ENCODE results near the gene UBL5.
"Not testable (repeated sequence)": the region's sequence is repeated elsewhere in the genome, so short reads cannot be mapped to it uniquely, and the experiment has no call there.

Gene UBL5

DNA sequence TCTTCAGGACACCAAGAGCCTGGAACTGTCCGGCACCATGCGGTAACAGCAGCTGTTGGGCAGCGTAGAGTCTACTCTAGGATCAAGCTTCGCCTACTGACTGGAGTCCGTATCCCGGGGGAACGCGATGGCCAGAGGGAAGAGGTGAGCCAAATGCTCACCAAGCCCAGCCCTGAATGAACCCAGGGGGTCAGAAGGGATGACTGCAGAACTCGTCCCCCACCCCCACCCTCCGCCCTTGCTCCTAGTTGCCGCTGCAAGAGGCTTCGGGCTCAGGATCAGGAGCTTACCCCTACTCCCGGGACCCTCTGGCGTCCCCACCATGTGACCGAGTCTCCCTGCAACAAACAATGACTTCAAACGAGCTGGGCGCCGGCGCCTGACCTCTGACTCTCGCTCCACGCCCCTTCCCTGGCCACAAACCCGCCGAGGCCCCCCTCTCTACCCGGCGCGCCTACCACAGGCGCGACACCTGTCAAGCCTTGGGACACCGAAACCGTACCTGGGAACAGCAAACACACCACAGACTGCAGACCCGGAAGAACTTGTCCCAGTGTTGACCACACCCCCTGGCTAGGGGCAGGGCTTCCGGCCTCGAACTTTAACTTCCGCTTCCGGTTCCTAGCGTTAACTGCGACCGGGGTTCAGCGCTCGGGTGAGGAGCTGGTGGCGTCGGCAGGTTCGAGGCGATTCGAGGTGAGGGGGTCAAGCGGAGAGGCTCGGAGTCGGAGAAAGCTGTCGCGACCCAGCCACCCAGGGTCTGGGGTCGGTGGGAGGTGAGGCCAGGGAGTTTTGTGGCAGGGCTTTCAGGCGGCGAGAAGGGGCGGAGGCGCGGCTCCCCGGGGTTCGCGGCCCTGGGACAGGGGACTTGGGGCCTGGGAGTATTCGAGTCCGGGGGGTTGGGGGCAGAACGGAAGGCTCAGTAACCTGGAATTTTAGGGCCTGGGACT is at the start of gene UBL5:
Gene UBL5 (plus strand): TSS at position 630 of the 950 bp plus-strand sequence. CDS start 420 bp downstream, outside the sequence.
- DNase-seq: peak; percentile 83
- in situ Hi-C loops (cut with HindIII; ENCODE audit: low pct_ligation_motif_present, low pct_unique_long_range_greater_than_20kb, low sequenced_read_pairs): no loop called here

DNA sequence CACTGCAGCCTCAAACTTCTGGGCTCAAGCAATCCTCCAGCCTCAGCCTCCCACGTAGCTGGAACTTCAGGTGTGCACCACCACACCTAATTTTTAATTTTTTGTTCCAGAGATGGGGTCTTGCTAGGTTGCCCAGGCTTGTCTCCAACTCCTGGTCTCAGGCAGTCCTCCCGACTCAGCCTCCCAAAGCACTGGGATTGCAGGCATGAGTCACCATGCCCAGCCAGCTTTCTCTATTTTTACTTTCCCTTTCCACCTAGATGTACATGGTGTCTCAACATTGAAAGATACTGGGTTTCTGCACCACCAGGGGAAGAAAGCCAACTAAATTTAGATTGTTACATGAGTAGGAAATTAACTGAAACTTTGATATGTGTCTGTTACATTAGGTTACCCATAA is 45.4 kb upstream of the UBL5 start:
- in situ Hi-C loops (cut with HindIII; ENCODE audit: low pct_ligation_motif_present, low pct_unique_long_range_greater_than_20kb, low sequenced_read_pairs): no loop called here
- DNase-seq: no peak

DNA sequence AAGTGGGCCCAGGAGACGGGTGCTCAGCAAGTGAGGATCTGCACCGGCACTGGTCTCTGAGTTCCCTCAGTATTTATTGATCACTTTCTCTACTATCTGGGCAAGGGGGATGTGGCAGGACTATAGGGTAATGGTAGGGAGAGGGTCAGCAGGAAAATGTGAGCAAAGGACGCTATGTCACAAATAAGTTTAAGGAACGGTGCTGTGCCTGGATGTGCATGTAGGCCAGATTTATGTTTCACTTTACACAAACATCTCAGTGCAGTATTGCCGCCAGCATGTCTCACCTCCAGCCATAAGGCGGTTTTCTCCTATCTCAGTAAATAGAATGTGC is 43.6 kb upstream of the UBL5 start:
- in situ Hi-C loops (cut with HindIII; ENCODE audit: low pct_ligation_motif_present, low pct_unique_long_range_greater_than_20kb, low sequenced_read_pairs); DNase-seq: not testable (repeated sequence)

DNA sequence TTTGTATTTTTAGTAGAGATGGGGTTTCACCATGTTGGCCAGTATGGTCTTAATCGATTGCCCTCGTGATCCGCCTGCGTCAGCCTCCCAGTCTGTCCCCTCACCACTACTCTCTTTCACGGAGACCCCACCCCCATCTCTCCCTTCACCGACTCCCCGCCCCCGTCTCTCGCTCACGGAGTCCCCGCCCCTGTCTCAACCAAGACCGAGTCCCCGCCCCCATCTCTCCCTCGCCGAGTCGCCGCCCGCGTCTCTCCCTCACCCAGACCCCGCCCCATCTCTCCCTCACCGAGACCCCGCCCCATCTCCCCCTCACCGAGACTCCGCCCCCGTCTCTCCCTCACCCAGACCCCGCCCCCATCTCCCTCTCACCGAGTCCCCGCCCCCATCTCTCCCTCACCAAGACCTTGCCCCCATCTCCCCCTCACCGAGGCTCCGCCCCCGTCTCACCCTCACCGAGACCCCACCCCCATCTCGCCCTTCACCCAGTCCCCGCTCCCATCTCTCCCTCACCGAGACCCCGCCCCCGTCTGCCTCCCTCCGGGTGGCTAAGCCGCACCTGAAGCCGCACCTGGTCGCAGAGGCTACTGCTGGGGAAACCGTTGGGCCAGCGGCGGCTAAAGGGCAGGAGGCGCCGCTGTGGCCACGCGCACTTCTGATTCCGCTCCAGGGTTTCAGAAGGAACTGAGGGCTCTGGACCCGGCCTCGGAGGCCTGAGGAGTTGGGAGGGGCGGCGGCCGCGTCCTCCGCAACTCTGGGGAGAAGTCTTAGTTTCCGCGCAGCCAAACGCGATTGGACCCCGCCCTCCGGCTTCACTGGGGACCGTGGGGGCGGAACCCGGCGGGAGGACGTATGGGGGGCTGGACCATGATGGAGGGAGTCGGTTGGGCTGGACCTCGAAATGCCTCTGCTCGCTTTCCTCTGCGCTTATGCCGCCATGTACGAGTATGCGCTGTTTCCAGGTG is 42.1 kb upstream of the UBL5 start:
- DNase-seq: peak; percentile 62
- in situ Hi-C loops (cut with HindIII; ENCODE audit: low pct_ligation_motif_present, low pct_unique_long_range_greater_than_20kb, low sequenced_read_pairs): no loop called here

DNA sequence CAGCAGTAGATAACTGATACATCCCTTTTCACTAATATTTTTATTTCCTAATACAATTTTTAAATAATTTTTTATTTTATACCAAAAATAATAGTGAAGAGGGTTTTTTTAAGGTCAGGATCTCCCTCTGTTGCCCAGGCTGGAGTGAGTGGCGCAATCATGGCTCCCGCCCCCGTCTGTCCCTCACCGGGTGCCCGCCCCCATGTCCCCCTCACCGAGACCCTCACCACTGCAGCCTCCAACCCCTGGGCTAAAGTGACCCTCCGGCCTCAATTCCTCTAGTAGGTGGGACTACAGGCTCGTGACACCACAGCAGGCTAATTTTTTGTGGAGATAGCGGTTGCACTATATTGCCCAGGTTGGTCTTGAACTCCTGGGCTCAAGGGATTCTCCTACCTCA is 41.4 kb upstream of the UBL5 start:
- in situ Hi-C loops (cut with HindIII; ENCODE audit: low pct_ligation_motif_present, low pct_unique_long_range_greater_than_20kb, low sequenced_read_pairs): no loop called here
- no peak for DNase-seq

DNA sequence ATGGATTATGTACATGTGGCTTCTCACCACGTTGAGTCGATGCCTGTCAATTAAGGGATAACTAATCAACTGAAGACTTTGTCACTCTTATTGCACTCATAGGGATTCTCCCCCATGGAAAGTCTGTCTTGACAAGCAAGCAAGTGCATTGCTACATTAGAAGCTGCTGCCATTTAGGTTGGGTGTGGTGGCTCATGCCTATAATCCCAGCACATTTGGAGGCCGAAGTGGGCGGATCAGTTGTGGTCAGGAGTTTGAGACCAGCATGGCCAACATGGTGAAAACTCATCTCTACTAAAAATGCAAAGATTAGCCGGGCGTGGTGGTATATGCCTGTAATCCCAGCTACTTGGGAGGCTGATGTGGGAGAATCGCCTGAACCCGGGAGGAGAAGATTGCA is 40.9 kb upstream of the UBL5 start:
- in situ Hi-C loops (cut with HindIII; ENCODE audit: low pct_ligation_motif_present, low pct_unique_long_range_greater_than_20kb, low sequenced_read_pairs): no loop called here

DNA sequence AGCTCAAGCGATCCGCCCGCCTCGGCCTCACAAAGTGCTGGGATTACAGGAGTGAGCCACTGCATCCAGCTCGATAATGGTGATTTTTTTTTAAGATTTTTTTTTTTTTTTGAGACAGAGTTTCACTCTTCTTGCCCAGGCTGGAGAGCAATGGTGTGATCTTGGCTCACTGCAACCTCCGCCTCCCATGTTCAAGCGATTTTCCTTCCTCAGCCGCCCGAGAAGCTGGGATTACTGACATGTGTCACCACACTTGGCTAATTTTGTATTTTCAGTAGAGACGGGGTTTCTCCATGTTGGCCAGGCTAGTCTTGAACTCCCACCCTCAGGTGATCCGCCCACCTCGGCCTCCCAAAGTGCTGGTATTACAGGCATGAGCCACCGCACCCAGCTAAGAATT is 39.1 kb upstream of the UBL5 start:
- in situ Hi-C loops (cut with HindIII; ENCODE audit: low pct_ligation_motif_present, low pct_unique_long_range_greater_than_20kb, low sequenced_read_pairs); DNase-seq: not testable (repeated sequence)

More for the DNA sequence above, 40.9 kb upstream of the UBL5 start:
- no peak for DNase-seq

DNA sequence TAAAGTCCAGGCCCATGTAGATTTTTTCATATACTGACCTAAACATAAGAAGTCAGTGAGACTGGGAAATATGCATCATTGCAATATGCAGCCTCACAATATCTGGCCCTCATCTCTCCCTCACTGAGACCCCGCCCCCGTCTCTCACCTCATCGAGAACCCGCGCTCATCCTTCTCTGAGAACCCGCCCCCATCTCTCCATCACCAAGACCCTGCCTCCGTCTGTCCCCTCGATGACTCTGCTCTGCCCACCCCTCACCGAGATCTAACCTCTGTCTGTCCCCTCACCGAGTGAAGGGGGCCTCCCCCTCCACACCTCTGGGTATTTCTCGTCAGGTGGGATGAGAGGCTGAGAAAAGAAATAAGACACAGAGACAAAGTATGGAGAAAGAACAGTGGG is 38.7 kb upstream of the UBL5 start:
- no peak for DNase-seq
- in situ Hi-C loops (cut with HindIII; ENCODE audit: low pct_ligation_motif_present, low pct_unique_long_range_greater_than_20kb, low sequenced_read_pairs): no loop called here

DNA sequence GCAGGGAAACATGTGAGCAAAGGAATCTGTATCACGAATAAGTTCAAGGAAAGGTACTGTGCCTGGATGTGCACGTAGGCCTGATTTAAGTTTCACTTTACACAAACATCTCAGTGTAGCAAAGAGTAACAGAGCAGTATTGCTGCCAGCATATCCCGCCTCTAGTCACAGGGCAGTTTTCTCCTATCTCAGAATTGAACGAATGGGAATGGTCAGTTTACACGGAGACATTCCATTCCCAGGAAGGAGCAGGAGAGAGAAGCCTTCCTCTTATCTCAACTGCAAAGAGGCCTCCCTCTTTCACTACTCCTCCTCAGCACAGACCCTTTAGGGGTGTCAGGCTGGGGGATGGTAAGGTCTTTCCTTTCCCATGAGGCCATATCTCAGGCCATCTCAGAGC is 38.1 kb upstream of the UBL5 start:
- DNase-seq; in situ Hi-C loops (cut with HindIII; ENCODE audit: low pct_ligation_motif_present, low pct_unique_long_range_greater_than_20kb, low sequenced_read_pairs): not testable (repeated sequence)

DNA sequence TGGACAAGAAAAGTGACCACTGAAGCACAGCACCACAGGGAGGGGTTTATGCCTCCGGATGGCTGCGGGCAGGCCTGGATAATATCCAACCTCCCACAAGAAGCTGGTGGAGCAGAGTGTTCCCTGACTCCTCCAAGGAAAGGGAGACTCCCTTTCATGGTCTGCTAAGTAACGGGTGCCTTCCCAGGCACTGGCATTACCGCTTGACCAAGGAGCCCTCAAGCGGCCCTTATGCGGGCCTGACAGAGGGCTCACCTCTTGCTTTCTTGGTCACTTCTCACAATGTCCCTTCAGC is 36.7 kb upstream of the UBL5 start:
- in situ Hi-C loops (cut with HindIII; ENCODE audit: low pct_ligation_motif_present, low pct_unique_long_range_greater_than_20kb, low sequenced_read_pairs); DNase-seq: not testable (repeated sequence)

DNA sequence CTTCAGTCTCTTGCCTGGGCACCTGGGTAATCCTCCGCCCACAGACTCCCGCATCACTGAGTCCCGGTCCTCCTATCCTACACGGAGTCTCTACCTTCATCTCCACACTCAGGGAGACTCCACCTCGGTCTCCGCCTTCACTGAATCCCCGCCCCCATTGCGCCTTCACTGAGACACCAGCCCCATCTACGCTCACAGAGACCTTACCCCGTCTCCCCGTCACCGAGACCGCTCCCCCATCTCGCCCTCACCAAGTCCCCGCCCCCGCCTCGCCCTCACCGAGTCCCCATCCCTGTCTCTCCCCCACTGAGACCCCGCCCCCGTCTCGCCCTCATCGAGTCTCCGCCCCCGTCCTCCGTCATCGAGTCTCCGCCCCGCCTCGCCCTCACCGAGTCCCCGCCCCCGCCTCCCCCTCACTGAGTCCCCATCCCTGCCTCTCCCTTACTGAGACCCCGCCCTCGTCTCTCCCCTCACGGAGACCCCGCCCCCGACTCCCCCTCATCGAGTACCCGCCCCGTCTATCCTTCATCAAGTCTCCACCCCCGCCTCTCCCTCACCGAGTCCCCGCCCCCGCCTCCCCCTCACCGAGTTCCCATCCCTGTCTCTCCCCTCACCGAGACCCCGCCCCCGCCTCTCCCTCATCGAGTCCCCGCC is 36.0 kb upstream of the UBL5 start:
- in situ Hi-C loops (cut with HindIII; ENCODE audit: low pct_ligation_motif_present, low pct_unique_long_range_greater_than_20kb, low sequenced_read_pairs): no loop called here
- peak; percentile 16 for DNase-seq

DNA sequence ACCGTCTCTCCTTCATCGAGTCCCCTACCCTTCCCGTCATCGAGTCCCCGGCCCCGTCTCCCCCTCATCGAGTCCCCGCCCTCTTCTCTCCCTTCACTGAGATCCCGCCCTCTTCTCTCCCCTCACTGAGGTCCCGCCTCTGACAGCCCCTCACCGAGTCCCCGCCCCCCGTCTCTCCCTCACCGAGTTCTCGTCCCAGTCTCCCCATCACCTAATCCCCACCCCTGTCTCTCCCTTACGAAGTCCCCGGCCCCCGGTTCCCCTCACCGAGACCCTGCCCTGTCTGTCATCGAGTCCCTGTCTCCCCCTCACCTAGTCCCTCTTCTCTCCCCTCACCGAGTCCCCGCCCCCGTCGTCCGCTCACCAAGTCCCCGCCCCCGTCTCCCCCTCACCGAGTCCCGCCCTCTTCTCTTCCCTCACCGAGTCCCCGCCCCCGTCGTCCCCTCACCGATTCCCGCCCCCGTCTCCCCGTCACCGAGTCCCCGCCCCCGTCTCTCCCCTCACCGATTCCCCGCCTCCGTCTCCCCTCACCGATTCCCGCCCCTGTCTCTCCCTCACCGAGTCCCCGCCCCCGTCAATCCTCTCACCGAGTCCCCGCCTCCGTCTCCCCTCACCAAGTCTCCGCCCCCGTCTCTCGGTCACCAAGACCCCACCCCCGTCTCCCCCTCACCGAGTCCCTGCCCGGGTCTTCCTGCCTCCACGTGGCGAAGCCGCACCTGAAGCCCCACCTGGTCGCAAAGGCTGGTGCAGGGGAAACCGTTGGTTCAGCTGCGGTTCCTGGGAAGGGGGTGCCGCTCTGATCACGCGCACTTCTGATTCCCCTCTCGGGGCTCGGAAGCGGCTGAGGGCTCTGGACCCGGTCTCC is 35.3 kb upstream of the UBL5 start:
- DNase-seq: peak; percentile 1
- in situ Hi-C loops (cut with HindIII; ENCODE audit: low pct_ligation_motif_present, low pct_unique_long_range_greater_than_20kb, low sequenced_read_pairs): no loop called here

DNA sequence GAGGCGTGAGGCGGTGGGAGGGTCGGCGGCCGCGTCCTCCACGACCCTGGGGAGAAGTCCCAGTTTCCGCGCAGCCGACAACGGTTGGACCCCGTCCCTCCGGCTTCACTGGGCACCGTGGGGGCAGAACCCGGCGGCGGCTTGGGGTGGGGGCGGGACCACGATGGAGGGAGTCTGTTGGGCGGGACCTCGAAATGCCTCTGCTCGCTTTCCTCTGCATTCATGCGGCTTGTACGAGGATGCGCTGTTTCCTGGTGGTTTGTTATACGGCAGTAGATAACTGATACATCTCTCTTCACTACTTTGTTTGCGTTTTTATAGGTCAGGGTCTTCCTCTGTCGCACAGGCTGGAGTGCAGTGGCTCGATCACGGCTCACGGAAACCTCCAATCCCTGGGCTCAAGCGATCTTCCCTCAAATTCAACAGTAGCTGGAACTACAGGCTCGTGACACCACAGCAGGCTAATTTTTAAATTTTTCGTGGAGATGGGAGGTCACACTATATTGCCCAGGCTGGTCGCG is 34.6 kb upstream of the UBL5 start:
- no peak for DNase-seq
- in situ Hi-C loops (cut with HindIII; ENCODE audit: low pct_ligation_motif_present, low pct_unique_long_range_greater_than_20kb, low sequenced_read_pairs): no loop called here

DNA sequence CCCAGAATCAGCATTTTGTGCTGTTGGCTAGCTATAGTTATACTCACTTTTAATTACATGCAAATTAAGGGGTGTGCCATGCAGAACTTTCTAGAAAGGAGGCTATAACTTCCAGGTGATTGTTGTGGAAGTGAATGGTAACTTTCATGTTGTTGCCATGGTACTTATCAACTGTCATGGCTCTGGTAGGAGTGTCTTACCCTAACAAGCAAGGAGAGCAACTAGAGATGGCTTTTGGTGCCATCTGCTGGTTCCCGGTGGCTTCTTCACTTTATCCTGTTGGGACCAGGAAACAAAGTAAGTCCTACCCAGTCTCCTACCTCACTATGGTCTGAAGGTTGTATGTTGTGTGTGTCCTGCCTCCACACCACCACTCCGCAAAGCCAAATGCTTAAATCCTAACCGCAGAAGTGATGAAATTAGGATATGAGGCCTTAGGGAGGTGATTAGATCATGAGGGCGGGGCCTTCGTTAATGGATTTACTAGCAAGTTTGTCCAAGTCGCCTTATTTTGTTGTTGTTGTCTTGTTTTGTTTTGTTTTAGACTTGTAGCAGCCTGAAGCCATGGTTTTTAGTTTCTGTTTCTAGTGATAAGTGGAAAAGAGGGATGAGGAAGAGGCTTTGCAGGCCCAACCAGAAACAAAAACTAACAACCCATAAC is 31.5 kb upstream of the UBL5 start:
- in situ Hi-C loops (cut with HindIII; ENCODE audit: low pct_ligation_motif_present, low pct_unique_long_range_greater_than_20kb, low sequenced_read_pairs): no loop called here
- DNase-seq: peak; percentile 78

DNA sequence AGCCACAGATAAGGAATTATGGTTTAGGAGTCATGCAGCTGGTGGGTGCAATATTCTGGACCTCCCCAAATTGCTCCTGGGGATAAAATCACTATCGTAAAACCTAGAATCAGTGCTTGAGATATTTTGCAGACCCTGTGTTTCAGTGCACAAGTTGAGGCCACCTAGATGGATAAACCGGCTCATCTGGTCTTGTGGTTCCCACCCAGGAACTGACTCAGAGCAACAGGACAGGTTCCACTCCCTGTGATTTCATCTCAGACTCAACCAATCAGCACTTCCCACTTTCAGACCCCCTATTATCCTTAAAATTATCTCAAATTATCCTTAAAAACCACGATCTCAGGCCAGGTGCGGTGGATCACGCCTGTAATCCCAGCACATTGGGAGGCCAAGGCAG is 29.8 kb upstream of the UBL5 start:
- no peak for DNase-seq
- in situ Hi-C loops (cut with HindIII; ENCODE audit: low pct_ligation_motif_present, low pct_unique_long_range_greater_than_20kb, low sequenced_read_pairs): no loop called here

DNA sequence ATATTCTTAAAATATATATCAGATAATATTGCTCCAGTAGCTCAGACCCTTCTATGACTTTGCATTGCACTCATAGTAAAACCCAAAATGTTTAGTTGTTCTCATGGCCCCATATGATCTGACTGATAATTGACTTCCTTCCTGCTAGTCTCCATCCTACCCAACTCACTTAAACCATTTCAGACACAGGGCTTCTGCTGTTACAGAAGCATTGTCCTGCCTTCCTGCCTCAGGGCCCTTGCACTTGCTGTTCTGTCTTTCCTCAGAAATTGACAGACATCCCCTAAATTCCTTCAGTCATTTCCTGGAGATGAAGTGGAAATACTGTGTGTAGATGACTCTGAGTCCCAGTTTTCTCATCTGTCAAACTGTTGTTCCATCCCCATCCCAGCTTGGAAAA is 28.6 kb upstream of the UBL5 start:
- no peak for DNase-seq
- in situ Hi-C loops (cut with HindIII; ENCODE audit: low pct_ligation_motif_present, low pct_unique_long_range_greater_than_20kb, low sequenced_read_pairs): no loop called here

DNA sequence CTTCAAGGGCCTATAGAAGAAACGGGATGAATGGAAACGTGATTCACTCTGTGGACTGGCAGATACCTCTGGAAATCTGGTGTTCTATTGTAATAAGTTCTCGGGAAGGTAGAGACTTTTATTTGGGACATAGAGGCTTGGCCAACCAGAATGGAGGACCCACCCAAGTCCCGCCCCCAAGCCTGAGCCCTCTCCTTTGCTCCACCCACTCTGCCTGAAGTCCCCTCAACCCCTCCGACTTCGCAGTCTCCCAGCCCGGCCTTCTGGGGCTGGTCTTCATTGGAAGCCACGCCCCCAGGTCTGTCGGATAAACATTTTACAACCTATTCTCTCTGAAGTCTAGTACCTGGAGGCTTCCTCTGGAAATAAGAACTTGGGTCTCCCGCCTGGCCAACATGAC is 25.7 kb upstream of the UBL5 start:
- in situ Hi-C loops (cut with HindIII; ENCODE audit: low pct_ligation_motif_present, low pct_unique_long_range_greater_than_20kb, low sequenced_read_pairs): no loop called here
- no peak for DNase-seq

DNA sequence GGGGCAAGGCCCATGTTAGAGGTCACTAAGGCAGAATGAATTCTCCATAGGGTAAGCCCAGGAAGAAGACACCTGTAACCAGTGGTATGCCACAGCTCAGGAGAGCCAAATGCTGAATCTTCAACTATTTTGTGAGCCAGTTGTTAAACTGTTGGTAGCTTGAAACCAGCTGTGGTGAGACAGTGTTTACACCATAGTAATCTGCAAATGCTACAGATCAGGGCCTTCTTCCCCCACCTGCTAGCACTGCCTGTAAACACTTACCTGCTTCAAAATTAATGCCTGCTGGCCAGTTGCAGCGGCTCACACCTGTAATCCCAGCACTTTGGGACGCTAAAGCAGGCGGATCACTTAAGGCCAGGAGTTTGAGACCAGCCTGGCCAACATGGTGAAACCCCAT is 20.9 kb upstream of the UBL5 start:
- no peak for DNase-seq
- in situ Hi-C loops (cut with HindIII; ENCODE audit: low pct_ligation_motif_present, low pct_unique_long_range_greater_than_20kb, low sequenced_read_pairs): no loop called here
